ENCODE measurements around the gene PRR4. TPM values are rescaled to one million over a fixed set of nuclear protein-coding genes. Genes with fewer than 3 reads are reported as not detected.

The PRR4 gene
- total and polyA plus RNA-seq, 2 donors (not counting 3 experiments of a cell fraction or from before 2014, with no cell fraction given): 2.4 to 2.8 TPM

GRCh38 chr12:10889226-10889625 is 40.0 kb upstream of the PRR4 start:
- no peak overlapping the region for H3K4me2 ChIP-seq (ENCODE audit: insufficient read depth, low read length)
- H3K79me2 ChIP-seq (ENCODE audit: control insufficient read depth, insufficient read depth, low read length): no peaks in the 10 kb centered on the region
- BruUV-seq (replicated peaks): no TSS peak
- intact Hi-C loops (cut with micrococcal nuclease): no loop called here
- H3K27ac ChIP-seq (ENCODE audit: insufficient read depth, low read depth, low read length): no peak overlapping the region
- dilution Hi-C loops (cut with MboI; ENCODE audit: extremely low pct_ligation_motif_present, low sequenced_read_pairs): no loop called here
- no peak overlapping the region for H3K4me3 ChIP-seq (replicated peaks in 1 of 3; ENCODE audit: insufficient read depth in 1 of 3, low read depth in 1 of 3, low read length in 3 of 3)
- FAIRE-seq: no peak
- TF ChIP-seq FOS (IDR thresholded peaks at IDR 0.05; ENCODE audit: borderline replicate concordance, insufficient read depth, low read length): no peak
- no peak for TF ChIP-seq MAX (IDR thresholded peaks at IDR 0.05; ENCODE audit: insufficient read depth, insufficient read length)
- TF ChIP-seq EZH2 (IDR thresholded peaks at IDR 0.05; ENCODE audit: borderline replicate concordance, low read depth, low read length, severe bottlenecking): no peak
- TF ChIP-seq MYC (IDR thresholded peaks at IDR 0.05; ENCODE audit: low read depth, low read length): no peak
- no peak for TF ChIP-seq CTCF (IDR thresholded peaks at IDR 0.05; ENCODE audit: extremely low read depth in 1 of 2, insufficient read depth in 1 of 2, low read depth in 1 of 2, low read length in 2 of 2)
- TF ChIP-seq JUN (IDR thresholded peaks at IDR 0.05; ENCODE audit: borderline replicate concordance, insufficient read depth, insufficient read length, low read depth): no peak
- TF ChIP-seq GATA2 (IDR thresholded peaks at IDR 0.05; ENCODE audit: insufficient read depth, insufficient read length, low read depth, low read length): no peak
- no peak for TF ChIP-seq POLR2AphosphoS5 (IDR thresholded peaks at IDR 0.05; ENCODE audit: insufficient read depth, low read depth, low read length)
- no peak for TF ChIP-seq POLR2A (IDR thresholded peaks at IDR 0.05; ENCODE audit: low read depth, low read length)
- POLR2A ChIA-PET: no interaction called here
- H3K27me3 ChIP-seq (ENCODE audit: control insufficient read depth in 2 of 2, insufficient read depth in 2 of 2, low read length in 2 of 2): no peaks in the 10 kb centered on the region
- H2AFZ ChIP-seq (ENCODE audit: low read depth, low read length): no peak overlapping the region
- CTCF ChIA-PET: no interaction called here
- no peaks in the 10 kb centered on the region for H3K9me1 ChIP-seq (replicated peaks; ENCODE audit: control insufficient read depth, extremely low read depth, insufficient read depth, low read length)
- no peaks in the 10 kb centered on the region for H3K9me3 ChIP-seq (replicated peaks; ENCODE audit: control insufficient read depth, insufficient read depth, low read length)
- no peak overlapping the region for H3K9ac ChIP-seq (replicated peaks; ENCODE audit: extremely low read depth, insufficient read depth, low read length)
- no peaks in the 10 kb centered on the region for H3K4me1 ChIP-seq (ENCODE audit: control insufficient read depth, extremely low read depth, insufficient read depth, low read length)
- DNase-seq (ENCODE audit: low read depth, low spot score): no peak
- no peaks in the 10 kb centered on the region for H4K20me1 ChIP-seq (replicated peaks; ENCODE audit: control insufficient read depth, extremely low read depth, insufficient read depth, low read length)
- no peaks in the 10 kb centered on the region for H3K36me3 ChIP-seq (ENCODE audit: control insufficient read depth in 2 of 2, extremely low read depth in 1 of 2, insufficient read depth in 2 of 2, low read length in 2 of 2)

Data from endothelial cell of umbilical vein (primary cell).